IPS-NIHi7 (cell line): ENCODE data around the gene TSPAN5.
"Not testable (repeated sequence)": the region's sequence is repeated elsewhere in the genome, so short reads cannot be mapped to it uniquely, and the experiment has no call there.

Experiments used
- DNase-seq: peaks from one replicate; pipeline ENCODE4 v3.0.0; 2012; ENCODE audit warnings: mixed read lengths; ENCODE audit errors: extremely low spot score

Gene TSPAN5

DNA sequence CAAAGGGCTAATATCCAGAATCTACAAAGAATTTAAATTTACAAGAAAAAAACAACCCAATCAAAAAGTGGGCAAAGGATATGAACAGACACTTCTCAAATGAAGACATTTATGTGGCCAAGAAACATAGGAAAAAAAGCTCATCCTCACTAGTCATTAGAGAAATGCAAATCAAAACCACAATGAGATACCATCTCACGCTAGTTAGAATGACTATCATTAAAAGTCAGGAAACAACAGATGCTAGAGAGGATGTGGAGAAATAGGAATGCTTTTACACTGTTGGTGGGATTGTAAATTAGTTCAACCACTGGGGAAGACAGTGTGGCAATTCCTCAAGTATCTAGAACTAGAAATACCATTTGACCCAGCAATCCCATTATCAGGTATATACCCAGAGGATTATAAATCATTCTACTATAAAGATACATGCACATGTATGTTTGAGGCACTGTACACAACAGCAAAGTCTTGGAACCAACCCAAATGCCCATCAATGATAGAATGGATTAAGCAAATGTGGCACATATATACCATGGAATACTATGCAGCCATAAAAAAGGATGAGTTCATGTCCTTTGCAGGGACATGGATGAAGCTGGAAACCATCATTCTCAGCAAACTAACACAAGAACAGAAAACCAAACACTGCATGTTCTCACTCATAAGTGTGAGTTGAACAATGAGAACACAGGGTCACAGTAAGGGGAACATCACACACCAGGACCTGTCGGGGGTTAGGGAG, 197.1 kb downstream of the TSPAN5 start:
- DNase-seq: not testable (repeated sequence)

DNA sequence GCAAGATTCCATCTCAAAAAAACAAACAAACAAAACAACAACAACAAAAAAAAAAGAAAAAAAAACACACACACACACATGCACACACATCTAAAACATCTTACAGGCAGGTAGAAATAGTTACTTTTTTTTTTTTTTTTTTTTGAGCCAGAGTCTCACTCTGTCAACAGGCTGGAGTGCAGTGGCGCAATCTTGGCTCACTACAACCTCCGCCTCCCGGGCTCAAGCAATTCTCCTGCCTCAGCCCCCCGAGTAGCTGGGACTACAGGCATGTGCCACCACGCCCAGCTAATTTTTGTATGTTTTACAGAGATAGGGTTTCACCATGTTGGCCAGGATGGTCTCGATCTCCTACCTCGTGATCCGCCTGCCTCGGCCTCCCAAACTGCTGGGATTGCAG, 201.0 kb downstream of the TSPAN5 start:
- DNase-seq: not testable (repeated sequence)

GRCh38 chr4:98452091-98452490, 206.3 kb downstream of the TSPAN5 start:
- no peak for DNase-seq

DNA sequence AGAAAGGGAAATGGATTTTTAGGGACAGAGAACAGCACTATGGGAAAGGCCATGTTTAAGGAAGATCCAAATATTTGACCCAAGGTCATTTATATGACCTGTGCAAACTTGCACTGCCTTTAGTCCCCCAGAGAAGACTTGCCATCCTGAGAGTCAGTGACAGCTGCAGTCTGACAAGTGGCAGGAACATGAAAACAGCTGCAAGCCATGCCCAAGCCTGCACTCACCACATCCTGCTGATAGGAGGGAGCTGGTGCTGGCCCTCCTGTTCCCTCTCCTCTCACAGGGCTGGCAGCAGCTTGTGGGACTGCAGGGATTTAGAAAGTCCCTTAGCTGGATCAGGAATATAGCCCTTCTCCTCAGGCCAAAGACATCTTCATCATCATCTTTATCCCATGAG, 209.5 kb downstream of the TSPAN5 start:
- no peak for DNase-seq

DNA sequence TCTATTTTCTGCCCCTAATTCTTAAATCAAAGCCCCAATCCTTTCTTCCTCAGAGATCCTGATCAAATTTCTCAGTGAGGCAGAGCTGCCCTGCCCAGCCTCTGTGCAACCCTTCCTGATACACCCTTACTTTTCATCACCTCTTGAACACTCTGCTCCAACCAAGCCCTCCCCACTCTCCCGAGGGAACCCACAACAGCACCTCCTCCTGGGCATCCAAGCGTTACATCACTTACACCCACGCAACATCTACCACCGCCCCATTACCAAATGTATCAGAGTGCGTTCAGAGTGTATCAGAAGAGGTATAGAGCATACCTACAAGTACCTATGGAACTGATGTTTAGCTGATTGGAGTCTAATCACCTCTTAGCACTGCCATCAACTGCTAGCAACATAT, 210.8 kb downstream of the TSPAN5 start:
- DNase-seq: peak; percentile 35

GRCh38 chr4:98446499-98447375, 211.7 kb downstream of the TSPAN5 start:
- DNase-seq: no peak

DNA sequence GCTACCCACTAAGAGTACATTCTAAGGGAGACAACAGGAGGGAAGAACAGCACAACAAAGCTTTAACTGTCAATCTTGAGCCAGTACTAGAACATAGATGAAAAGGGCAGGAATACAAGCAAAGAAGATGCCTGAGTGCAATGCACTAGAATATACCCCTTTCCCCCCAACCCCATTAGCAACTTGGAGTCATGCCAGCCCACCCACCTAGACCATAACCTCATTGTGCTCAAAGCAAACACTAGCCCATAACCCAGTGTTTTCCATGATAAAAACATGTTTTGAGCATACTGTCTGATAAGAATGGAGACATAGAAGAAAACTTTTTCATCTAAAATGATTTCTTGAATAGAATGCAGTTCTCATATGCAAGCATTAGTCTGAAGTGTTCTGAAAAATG, 214.0 kb downstream of the TSPAN5 start:
- no peak for DNase-seq

DNA sequence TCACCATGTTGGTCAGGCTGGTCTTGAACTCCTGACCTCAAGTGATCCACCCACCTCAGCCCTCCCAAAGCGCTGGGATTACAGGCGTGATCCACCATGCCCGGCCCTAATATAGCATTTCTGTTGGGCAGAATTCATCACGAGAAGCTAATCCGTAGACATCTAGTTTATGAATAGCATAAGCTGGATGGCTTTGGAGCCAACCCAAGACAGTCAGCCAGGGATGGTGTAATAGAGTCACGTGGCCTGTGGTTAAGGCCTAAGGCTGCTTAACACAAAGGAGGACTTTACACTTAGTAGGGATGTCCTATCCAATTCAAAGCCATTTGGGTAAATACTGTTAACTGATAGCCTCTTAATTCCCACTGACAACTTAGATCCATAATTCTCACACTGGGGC, 223.6 kb downstream of the TSPAN5 start:
- no peak for DNase-seq

GRCh38 chr4:98433691-98434090, 224.7 kb downstream of the TSPAN5 start:
- no peak for DNase-seq

GRCh38 chr4:98430708-98431403, 227.6 kb downstream of the TSPAN5 start:
- peak; percentile 15 for DNase-seq

DNA sequence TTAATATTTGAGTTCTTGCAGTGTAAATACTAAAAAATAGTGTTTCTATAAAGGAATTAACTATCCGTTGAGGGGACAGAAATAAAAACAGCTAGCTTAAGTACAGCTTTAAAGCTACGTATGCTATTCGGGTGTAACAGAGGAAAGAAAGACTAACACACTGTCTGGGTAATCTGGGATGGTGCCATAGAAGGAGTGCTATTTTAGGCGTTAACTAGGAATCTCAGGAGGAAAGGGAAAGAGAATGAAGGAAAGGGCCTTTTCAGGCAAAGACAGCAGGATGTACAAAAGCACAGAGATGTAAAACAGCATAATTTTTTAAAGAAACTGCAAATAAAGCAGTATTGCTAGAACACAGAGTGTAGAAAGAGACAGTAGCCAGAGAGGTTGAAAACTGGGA, 235.4 kb downstream of the TSPAN5 start:
- no peak for DNase-seq

DNA sequence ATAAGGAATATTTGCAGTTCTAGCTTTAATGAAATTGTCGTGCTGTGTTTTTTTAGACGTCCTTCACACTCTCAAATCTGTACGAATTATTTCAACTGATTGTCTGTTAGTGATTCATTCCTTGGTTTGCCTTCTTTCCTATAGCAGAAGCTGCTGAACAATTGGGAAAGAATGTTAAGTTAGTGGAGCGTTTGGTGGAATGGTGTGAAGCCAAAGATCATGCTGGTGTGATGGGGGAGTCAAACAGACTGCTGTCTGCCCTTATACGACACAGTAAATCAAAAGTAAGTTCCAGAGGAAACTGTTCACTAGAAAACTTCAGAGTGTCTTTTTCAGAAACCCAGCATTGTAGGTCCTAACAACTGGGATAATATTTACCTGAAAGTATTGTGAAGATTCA, 237.3 kb downstream of the TSPAN5 start:
- DNase-seq: no peak
